ENCODE data around the gene GDPGP1. TPM values are rescaled to one million over a fixed set of nuclear protein-coding genes. Genes with fewer than 3 reads are reported as not detected.

Gene GDPGP1
- total and polyA plus RNA-seq, 10 of the 15 experiments (the other 5 are each of a cell fraction or from before 2014, with no cell fraction given) = 0.68 to 8.9 (median 3.0) TPM

DNA sequence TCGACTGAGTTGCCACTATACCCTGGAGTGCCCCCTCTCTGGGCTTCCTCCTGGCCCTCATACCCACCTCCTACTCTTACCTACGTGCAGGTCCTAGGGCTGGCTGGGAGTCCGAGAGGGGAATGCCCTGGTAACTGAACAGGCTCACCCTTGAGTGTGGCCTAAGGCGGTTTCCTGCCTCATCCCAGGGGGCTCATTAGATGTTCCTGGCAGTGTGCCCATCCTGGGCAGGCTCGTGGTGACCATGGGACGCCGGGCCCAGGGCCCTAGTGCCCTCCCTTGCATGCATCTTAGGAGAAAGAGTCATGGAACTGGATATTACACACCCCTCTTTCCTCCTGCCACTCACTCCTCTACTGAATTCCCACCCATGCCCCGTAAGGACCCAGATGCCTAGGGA, 30.1 kb upstream of the GDPGP1 start:
- intact Hi-C loops (cut with micrococcal nuclease; ENCODE audit: unreplicated experiment) = loop anchor here (5.0 kb wide), 1 partner anchor 42 kb away; no protein-coding TSS in a partner anchor
- DNase-seq (ENCODE audit: low read depth, low spot score) (no peak), ATAC-seq (peak; percentile 43), FAIRE-seq (no peak)
- no TSS peak for BruUV-seq (replicated peaks)
- H3K4me1 ChIP-seq (ENCODE audit: control insufficient read depth, insufficient read depth, low read length) = peaks cover 14% of the 10 kb centered on the region
- H3K9ac ChIP-seq (ENCODE audit: control insufficient read depth, insufficient read depth, low read length) = no peak overlapping the region
- no peak overlapping the region for H2AFZ ChIP-seq (ENCODE audit: control insufficient read depth, low read depth, low read length)
- H3K4me3 ChIP-seq = no peak overlapping the region
- in situ Hi-C loops (cut with MboI) = no loop called here
- no peaks in the 10 kb centered on the region; a peak in 1 of 4 replicates for H3K36me3 ChIP-seq (ENCODE audit: control insufficient read depth in 2 of 2, insufficient read depth in 2 of 2, low read length in 1 of 2)
- ChIA-PET RAD21 (ENCODE audit: unreplicated experiment) (interaction anchor here (1.2 to 4.5 kb wide), 4 partner anchors 12 to 42 kb away, joined by 3 to 18 read pairs (median 8); no protein-coding TSS in a partner anchor), SMC1A (ENCODE audit: uncharacterized antibody, unreplicated experiment) (interaction anchor here (0.6 to 2.3 kb wide), 8 partner anchors 10 to 81 kb away, joined by 3 to 13 read pairs (median 4); no protein-coding TSS in a partner anchor), CTCF (interaction anchor here (0.7 to 2.8 kb wide), 8 partner anchors 12 to 84 kb away, joined by 3 to 11 read pairs (median 4); no protein-coding TSS in a partner anchor), POLR2A (interaction anchor here (0.9 to 7.0 kb wide), 7 partner anchors 11 to 57 kb away, joined by 3 to 101 read pairs (median 8); partner anchors contain the start of genes CIB1 and GDPGP1)
- H3K79me2 ChIP-seq (ENCODE audit: control insufficient read depth, insufficient read depth, low read length) = no peaks in the 10 kb centered on the region; the same call in 1 of the 2 replicates
- no peak overlapping the region for H3K27ac ChIP-seq (ENCODE audit: control insufficient read depth, insufficient read depth)
- no peaks in the 10 kb centered on the region; the same call in 1 of the 2 replicates for H4K20me1 ChIP-seq (ENCODE audit: control insufficient read depth, insufficient read depth)
- H3K9me3 ChIP-seq (replicated peaks; ENCODE audit: control insufficient read depth, insufficient read depth, low read length) = no peaks in the 10 kb centered on the region
- TF ChIP-seq, protein P1, sequence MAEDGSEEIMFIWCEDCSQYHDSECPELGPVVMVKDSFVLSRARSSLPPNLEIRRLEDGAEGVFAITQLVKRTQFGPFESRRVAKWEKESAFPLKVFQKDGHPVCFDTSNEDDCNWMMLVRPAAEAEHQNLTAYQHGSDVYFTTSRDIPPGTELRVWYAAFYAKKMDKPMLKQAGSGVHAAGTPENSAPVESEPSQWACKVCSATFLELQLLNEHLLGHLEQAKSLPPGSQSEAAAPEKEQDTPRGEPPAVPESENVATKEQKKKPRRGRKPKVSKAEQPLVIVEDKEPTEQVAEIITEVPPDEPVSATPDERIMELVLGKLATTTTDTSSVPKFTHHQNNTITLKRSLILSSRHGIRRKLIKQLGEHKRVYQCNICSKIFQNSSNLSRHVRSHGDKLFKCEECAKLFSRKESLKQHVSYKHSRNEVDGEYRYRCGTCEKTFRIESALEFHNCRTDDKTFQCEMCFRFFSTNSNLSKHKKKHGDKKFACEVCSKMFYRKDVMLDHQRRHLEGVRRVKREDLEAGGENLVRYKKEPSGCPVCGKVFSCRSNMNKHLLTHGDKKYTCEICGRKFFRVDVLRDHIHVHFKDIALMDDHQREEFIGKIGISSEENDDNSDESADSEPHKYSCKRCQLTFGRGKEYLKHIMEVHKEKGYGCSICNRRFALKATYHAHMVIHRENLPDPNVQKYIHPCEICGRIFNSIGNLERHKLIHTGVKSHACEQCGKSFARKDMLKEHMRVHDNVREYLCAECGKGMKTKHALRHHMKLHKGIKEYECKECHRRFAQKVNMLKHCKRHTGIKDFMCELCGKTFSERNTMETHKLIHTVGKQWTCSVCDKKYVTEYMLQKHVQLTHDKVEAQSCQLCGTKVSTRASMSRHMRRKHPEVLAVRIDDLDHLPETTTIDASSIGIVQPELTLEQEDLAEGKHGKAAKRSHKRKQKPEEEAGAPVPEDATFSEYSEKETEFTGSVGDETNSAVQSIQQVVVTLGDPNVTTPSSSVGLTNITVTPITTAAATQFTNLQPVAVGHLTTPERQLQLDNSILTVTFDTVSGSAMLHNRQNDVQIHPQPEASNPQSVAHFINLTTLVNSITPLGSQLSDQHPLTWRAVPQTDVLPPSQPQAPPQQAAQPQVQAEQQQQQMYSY (CRISPR knock-in tag; IDR thresholded peaks at IDR 0.05) = no peak
- 0 out of 2 replicates have a peak, but pooled peaks have one; percentile 47 for TF ChIP-seq NR2F1 (conservative IDR thresholded peaks at IDR 0.05)
- TF ChIP-seq, protein P2, sequence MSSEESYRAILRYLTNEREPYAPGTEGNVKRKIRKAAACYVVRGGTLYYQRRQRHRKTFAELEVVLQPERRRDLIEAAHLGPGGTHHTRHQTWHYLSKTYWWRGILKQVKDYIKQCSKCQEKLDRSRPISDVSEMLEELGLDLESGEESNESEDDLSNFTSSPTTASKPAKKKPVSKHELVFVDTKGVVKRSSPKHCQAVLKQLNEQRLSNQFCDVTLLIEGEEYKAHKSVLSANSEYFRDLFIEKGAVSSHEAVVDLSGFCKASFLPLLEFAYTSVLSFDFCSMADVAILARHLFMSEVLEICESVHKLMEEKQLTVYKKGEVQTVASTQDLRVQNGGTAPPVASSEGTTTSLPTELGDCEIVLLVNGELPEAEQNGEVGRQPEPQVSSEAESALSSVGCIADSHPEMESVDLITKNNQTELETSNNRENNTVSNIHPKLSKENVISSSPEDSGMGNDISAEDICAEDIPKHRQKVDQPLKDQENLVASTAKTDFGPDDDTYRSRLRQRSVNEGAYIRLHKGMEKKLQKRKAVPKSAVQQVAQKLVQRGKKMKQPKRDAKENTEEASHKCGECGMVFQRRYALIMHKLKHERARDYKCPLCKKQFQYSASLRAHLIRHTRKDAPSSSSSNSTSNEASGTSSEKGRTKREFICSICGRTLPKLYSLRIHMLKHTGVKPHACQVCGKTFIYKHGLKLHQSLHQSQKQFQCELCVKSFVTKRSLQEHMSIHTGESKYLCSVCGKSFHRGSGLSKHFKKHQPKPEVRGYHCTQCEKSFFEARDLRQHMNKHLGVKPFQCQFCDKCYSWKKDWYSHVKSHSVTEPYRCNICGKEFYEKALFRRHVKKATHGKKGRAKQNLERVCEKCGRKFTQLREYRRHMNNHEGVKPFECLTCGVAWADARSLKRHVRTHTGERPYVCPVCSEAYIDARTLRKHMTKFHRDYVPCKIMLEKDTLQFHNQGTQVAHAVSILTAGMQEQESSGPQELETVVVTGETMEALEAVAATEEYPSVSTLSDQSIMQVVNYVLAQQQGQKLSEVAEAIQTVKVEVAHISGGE (CRISPR knock-in tag; IDR thresholded peaks at IDR 0.05) = no peak
- TF ChIP-seq IKZF1 (conservative IDR thresholded peaks at IDR 0.05) = peak; percentile 63; the same call in 1 of the 2 replicates
- TF ChIP-seq MTA3 (IDR thresholded peaks at IDR 0.05; ENCODE audit: borderline replicate concordance, low read length) = no peak
- peak; percentile 90 for TF ChIP-seq MEF2B (IDR thresholded peaks at IDR 0.05; ENCODE audit: partially characterized antibody, poor library complexity, severe bottlenecking)
- TF ChIP-seq BHLHE40 (IDR thresholded peaks at IDR 0.05; ENCODE audit: borderline replicate concordance in 1 of 2, low read depth in 2 of 2, low read length in 1 of 2) = peak; percentile 8 to 73; a peak in 2 of 4 replicates
- no peak for TF ChIP-seq ATF7 (IDR thresholded peaks at IDR 0.05; ENCODE audit: low read depth)
- peak; percentile 82 for TF ChIP-seq SMAD1 (IDR thresholded peaks at IDR 0.05; ENCODE audit: low read depth, partially characterized antibody)
- peak; percentile 51; the same call in 1 of the 2 replicates for TF ChIP-seq DPF2 (IDR thresholded peaks at IDR 0.05)
- peak; percentile 80 for TF ChIP-seq MTA2 (IDR thresholded peaks at IDR 0.05; ENCODE audit: low read depth)
- TF ChIP-seq NBN (IDR thresholded peaks at IDR 0.05) = 0 out of 2 replicates have a peak, but pooled peaks have one; percentile 23
- peak; percentile 46; the same call in 1 of the 2 replicates for TF ChIP-seq BCL11A (IDR thresholded peaks at IDR 0.05; ENCODE audit: low read depth, low read length)
- TF ChIP-seq IKZF2 (IDR thresholded peaks at IDR 0.05) = peak in 1 of 2 experiments; percentile 27; a peak in 1 of 4 replicates
- no peak overlapping the region for H3K4me2 ChIP-seq (ENCODE audit: control insufficient read depth, insufficient read depth)
- WGBS (ENCODE audit: insufficient coverage, insufficient replicate concordance, low lambda C conversion rate, missing lambda C conversion rate) = 69% methylated on average over 8 of the region's 8 CpGs
- H3K27me3 ChIP-seq (replicated peaks in 1 of 2; ENCODE audit: control insufficient read depth in 2 of 2, insufficient read depth in 2 of 2, low read length in 1 of 2) = no peaks in the 10 kb centered on the region
